Heart right ventricle (tissue), 16 donors: ENCODE data around the gene FDXACB1. TPM values are rescaled to one million over a fixed set of nuclear protein-coding genes. Genes with fewer than 3 reads are reported as not detected.
"Not testable (repeated sequence)": the region's sequence is repeated elsewhere in the genome, so short reads cannot be mapped to it uniquely, and the experiment has no call there.

Experiments used
- ATAC-seq, 8 donors: fragments of 200-7000 bp; cut with Tn5 transposase; one replicate each; pipeline ENCODE4 v1.9.1; 2020; ENCODE audit warnings: mild to moderate bottlenecking in 8 of 8, moderate library complexity in 8 of 8, moderate number of reproducible peaks in 1 of 8
- DNase-seq, 2 donors: peaks; one replicate each; pipeline ENCODE4 v3.0.0-alpha.2; 2020
- H3K27ac ChIP-seq, 10 donors: fragments of 200-600 bp; sonication (generic) in 2 of 10; one replicate each; pipeline versions ENCODE4 v1.5.0 to v1.8.0; 2020 to 2022; ENCODE audit warnings: mild to moderate bottlenecking in 3 of 10
- H3K27me3 ChIP-seq, 7 donors: fragments of 200-600 bp; one replicate each; pipeline ENCODE4 v1.8.0; 2021 to 2022; ENCODE audit warnings: mild to moderate bottlenecking in 2 of 7
- H3K36me3 ChIP-seq, 9 donors: fragments of 200-600 bp; sonication (generic) in 1 of 9; one replicate each; pipeline versions ENCODE4 v1.5.0 to v1.8.0; 2020 to 2022; ENCODE audit warnings: mild to moderate bottlenecking in 2 of 9
- H3K4me1 ChIP-seq, 9 donors: fragments of 200-600 bp; sonication (generic) in 1 of 9; one replicate each; pipeline versions ENCODE4 v1.5.0 to v1.8.0; 2020 to 2022; ENCODE audit warnings: mild to moderate bottlenecking in 4 of 9
- H3K4me3 ChIP-seq, 10 donors: fragments of 200-600 bp; sonication (generic) in 2 of 10; one replicate each; pipeline versions ENCODE4 v1.5.0 to v1.8.0; 2020 to 2022; ENCODE audit warnings: mild to moderate bottlenecking in 7 of 10, moderate library complexity in 2 of 10
- H3K9me3 ChIP-seq, 11 donors: fragments of 200-600 bp in 10 of 11; sonication (generic) in 2 of 11; one replicate each; pipeline versions ENCODE4 v1.5.0 to v1.8.0; 2013 to 2022; ENCODE audit warnings: mild to moderate bottlenecking in 2 of 11, control low read depth in 1 of 11, moderate library complexity in 1 of 11
- CTCF ChIP-seq, 9 donors: fragments of 200-600 bp; sonication (generic) in 2 of 9; IDR thresholded peaks; one replicate each; pipeline versions ENCODE4 v1.5.0 to v1.8.0; 2021 to 2022; ENCODE audit warnings: antibody characterized with exemption in 9 of 9, mild to moderate bottlenecking in 5 of 9, moderate library complexity in 1 of 9
- WGBS, 2 donors: extraction: QIAGEN DNeasy Blood & Tissue Kit; methylation state at CpG; one replicate each; pipeline ENCODE4 v1.1.7; 2013; ENCODE audit warnings: inconsistent platforms in 1 of 2; 5-methylcytosine and 5-hydroxymethylcytosine counted together
- intact Hi-C, 10 donors: fragments of 100-400 bp; cut with DNase I; formaldehyde crosslinking; loops; one replicate each; pipeline versions ENCODE4 v1.11.1 to v1.14.2; 2022
- polyA plus RNA-seq, 2 donors: library from polyadenylated mRNA; stranded (reverse); fragments of 200-250 nt; gene quantifications; one replicate each; pipeline ENCODE4 v1.2.3, GENCODE V29; 2013
- total RNA-seq, 10 donors: library from RNA; stranded (reverse); fragmentation: NEBNext Ultra II Directional in 3 of 10; extraction: Animal tissue kit (Norgen Biotek cat#: 25700) in 3 of 10; gene quantifications; one replicate each; pipeline versions ENCODE4 v1.2.1 to v1.2.4, GENCODE V29; 2021 to 2023
- donor health status: Arrhythmogenic right ventricular cardiomyopathy.
- donor health status: ischemic (EF 13 %, LVEDD 7.1; RV severe dilation, severe dysfunction).
- donor health status: healthy with polysubstance abuse.
- donor health status: DM: no; HTN: yes; CAD: no.
- donor health status: DM: no; HTN: no; CAD: no.
- donor health status: ischemic (EF 25% LVEDD 6.9; RV normal size, moderate dysfunction).
- donor health status: ischemic (EF 25% LVEDD 5.7; RV mildly dilated, moderate dysfunction).
- donor health status: healthy.
- donor health status: DM: yes; HTN: yes; CAD: no.
- donor health status: Ischemic cardiomyopathy.
- donor health status: ischemic (EF 35%, LVEDD 5.7; RV mildly dilated, moderate dysfunction).
- donor health status: nonischemic (EF 11% LVEDD 7.7; RV severe dilation, severe dysfunction).
- donor health status: DM: yes; HTN: yes; CAD: no.
- donor health status: PGD.
- donor health status: ischemic (EF 29% LVEDD 5.4; RV normal size, mild dysfunction).
- donor health status: nonischemic (EF 23%, LVEDD 6.1; RV moderate dilation, normal function).

The FDXACB1 gene
- total and polyA plus RNA-seq, 12 donors: 0.86 to 2.0 (median 1.4) TPM

DNA sequence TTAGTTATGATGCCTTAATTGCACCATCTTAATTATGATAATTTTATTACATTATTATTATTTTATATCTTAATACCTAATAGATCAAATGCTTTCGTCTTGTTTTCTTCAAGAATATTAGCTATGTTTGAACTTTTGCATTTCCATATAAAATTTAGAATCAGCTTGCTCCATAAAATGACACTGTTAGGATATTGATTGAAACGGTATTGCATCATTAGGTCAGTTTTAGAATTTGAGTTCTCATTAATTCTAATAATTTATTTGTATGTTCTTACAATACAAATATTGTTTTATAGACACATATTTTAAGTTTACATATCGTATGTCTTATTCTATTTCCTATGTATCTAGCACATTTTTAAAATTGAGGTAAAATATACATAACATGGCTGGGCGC is 7.1 kb upstream of the FDXACB1 start:
- no peak overlapping the region for H3K4me3 ChIP-seq
- no peaks in the 10 kb centered on the region for H3K4me1 ChIP-seq
- intact Hi-C loops: no loop called here
- no peak overlapping the region for H3K27ac ChIP-seq
- DNase-seq (no peak), ATAC-seq (no peak)
- peaks cover 0 to 17% (median 0%) of the 10 kb centered on the region in 9 donors for H3K36me3 ChIP-seq
- H3K27me3 ChIP-seq: no peaks in the 10 kb centered on the region
- 92 to 94% methylated on average over 4 of the region's 4 CpGs for WGBS, 2 donors
- no peaks in the 10 kb centered on the region for H3K9me3 ChIP-seq
- TF ChIP-seq CTCF (IDR thresholded peaks at IDR 0.05): no peak

GRCh38 chr11:111885053-111885452 is 6.1 kb upstream of the FDXACB1 start:
- 66 to 82% methylated on average over 4 of the region's 4 CpGs for WGBS, 2 donors
- H3K36me3 ChIP-seq: peaks cover 0 to 17% (median 0%) of the 10 kb centered on the region in 9 donors
- H3K4me1 ChIP-seq, H3K4me3 ChIP-seq, H3K9me3 ChIP-seq, DNase-seq, intact Hi-C loops, ATAC-seq, H3K27me3 ChIP-seq, H3K27ac ChIP-seq: not testable (repeated sequence)

DNA sequence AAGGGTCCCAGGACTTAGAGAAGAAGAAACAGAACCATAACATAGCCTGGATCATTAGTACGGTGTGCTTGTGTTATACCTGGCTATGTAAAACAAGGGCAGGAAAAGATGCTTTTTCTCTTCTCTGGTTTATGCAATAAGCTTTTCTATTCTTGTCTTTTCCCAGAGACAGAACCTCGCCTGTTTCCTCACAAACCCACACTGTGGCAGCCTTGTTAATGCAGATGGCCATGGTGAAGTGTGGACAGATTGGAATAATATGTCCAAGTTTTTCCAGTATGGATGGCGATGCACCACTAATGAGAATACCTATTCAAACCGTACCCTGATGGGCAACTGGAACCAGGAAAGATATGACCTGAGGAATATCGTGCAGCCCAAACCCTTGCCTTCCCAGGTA is 3.2 kb upstream of the FDXACB1 start:
- H3K4me1 ChIP-seq: peaks cover 0 to 23% (median 19%) of the 10 kb centered on the region in 9 donors
- no peaks in the 10 kb centered on the region for H3K9me3 ChIP-seq
- 79 to 81% methylated on average over 5 of the region's 5 CpGs for WGBS, 2 donors
- no peak overlapping the region for H3K4me3 ChIP-seq
- ATAC-seq (no peak), DNase-seq (no peak)
- intact Hi-C loops: loop anchor here in 2 of 10 donors (5.0 kb wide), 2 partner anchors 45 to 110 kb away; no protein-coding TSS in a partner anchor
- no peak overlapping the region for H3K27ac ChIP-seq
- peaks cover 0 to 17% (median 0%) of the 10 kb centered on the region in 9 donors for H3K36me3 ChIP-seq
- no peaks in the 10 kb centered on the region for H3K27me3 ChIP-seq
- no peak for TF ChIP-seq CTCF (IDR thresholded peaks at IDR 0.05)

DNA sequence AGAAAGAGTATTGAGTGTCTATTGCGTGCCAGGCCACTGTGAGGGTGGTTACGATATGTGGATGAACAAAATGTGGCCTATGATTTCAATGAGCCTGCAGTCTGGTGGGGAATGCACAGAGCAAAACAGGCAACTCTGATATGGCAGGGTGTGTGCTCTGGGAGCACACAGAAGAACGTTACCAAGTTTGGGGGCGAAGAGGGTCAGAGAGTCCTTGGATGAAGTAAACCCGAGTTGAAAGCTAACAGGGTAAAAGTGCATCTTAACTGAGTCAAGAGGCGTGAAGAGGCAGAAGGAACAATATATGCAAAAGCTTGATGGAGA is 634 bp upstream of the FDXACB1 start:
- peaks cover 0 to 39% (median 0%) of the 10 kb centered on the region in 9 donors for H3K36me3 ChIP-seq
- no peaks in the 10 kb centered on the region for H3K9me3 ChIP-seq
- peak overlapping the region; percentile 57 to 86 (median 72) for H3K4me3 ChIP-seq
- ATAC-seq: peak in 6 of 8 donors; percentile 2 to 10 (median 4)
- 33 to 46% methylated on average over 6 of the region's 6 CpGs for WGBS, 2 donors
- H3K27me3 ChIP-seq: no peaks in the 10 kb centered on the region
- intact Hi-C loops: loop anchor here (1.0 to 10.0 kb wide), 14 partner anchors 33 to 207 kb away; partner anchors contain the start of genes CRYAB (in 4 of the 10), HSPB2 (in 4 of the 10), SDHD (in 3 of the 10) and TIMM8B (in 3 of the 10)
- TF ChIP-seq CTCF (IDR thresholded peaks at IDR 0.05): no peak
- H3K27ac ChIP-seq: peak overlapping the region; percentile 91 to 98 (median 95)
- peaks cover 0 to 23% (median 19%) of the 10 kb centered on the region in 9 donors for H3K4me1 ChIP-seq
- DNase-seq: no peak

GRCh38 chr11:111878385-111878848 is 548 bp downstream of the FDXACB1 start:
- H3K9me3 ChIP-seq: no peaks in the 10 kb centered on the region
- 0 to 1% methylated on average over 13 of the region's 13 CpGs for WGBS, 2 donors
- peaks cover 0 to 23% (median 19%) of the 10 kb centered on the region in 9 donors for H3K4me1 ChIP-seq
- ATAC-seq (peak in 1 of 8 donors; percentile 0), DNase-seq (no peak)
- H3K27me3 ChIP-seq: no peaks in the 10 kb centered on the region
- peaks cover 0 to 32% (median 0%) of the 10 kb centered on the region in 9 donors for H3K36me3 ChIP-seq
- no peak for TF ChIP-seq CTCF (IDR thresholded peaks at IDR 0.05)
- H3K4me3 ChIP-seq: peak overlapping the region; percentile 57 to 86 (median 72)
- intact Hi-C loops: loop anchor here (1.0 to 10.0 kb wide), 14 partner anchors 34 to 208 kb away; partner anchors contain the start of genes CRYAB (in 4 of the 10), HSPB2 (in 4 of the 10), SDHD (in 3 of the 10) and TIMM8B (in 3 of the 10)
- peak overlapping the region; percentile 91 to 98 (median 95) for H3K27ac ChIP-seq
